ENCODE data around the gene WDR37. TPM values are rescaled to one million over a fixed set of nuclear protein-coding genes. Genes with fewer than 3 reads are reported as not detected.
"Not testable (repeated sequence)": the region's sequence is repeated elsewhere in the genome, so short reads cannot be mapped to it uniquely, and the experiment has no call there.

WDR37 gene
- total RNA-seq, 1 experiment from 2014 or later: 5.6 TPM

GRCh38 chr10:1116696-1117280, 60.6 kb downstream of the WDR37 start:
- H3K4me1 ChIP-seq: no peaks in the 10 kb centered on the region
- DNase-seq: no peak

GRCh38 chr10:1117651-1118050, 61.5 kb downstream of the WDR37 start:
- Histone ChIP-seq H3K9me3 (replicated peaks) (no peaks in the 10 kb centered on the region), H3K36me3 (no peaks in the 10 kb centered on the region), H3K4me1 (no peaks in the 10 kb centered on the region), H3K4me3 (no peak overlapping the region), H3K27me3 (no peaks in the 10 kb centered on the region), H3K27ac (no peak overlapping the region)
- no peak for DNase-seq

More at GRCh38 chr10:1116696-1117280, 60.6 kb downstream of the WDR37 start:
- H3K27me3 ChIP-seq: no peaks in the 10 kb centered on the region
- H3K27ac ChIP-seq: no peak overlapping the region
- no peak overlapping the region for H3K4me3 ChIP-seq
- no peaks in the 10 kb centered on the region for H3K9me3 ChIP-seq (replicated peaks)
- no peaks in the 10 kb centered on the region for H3K36me3 ChIP-seq

GRCh38 chr10:1118318-1118717, 62.1 kb downstream of the WDR37 start:
- H3K27ac ChIP-seq: not testable (repeated sequence)

GRCh38 chr10:1119027-1119426, 62.8 kb downstream of the WDR37 start:
- DNase-seq: no peak
- H3K36me3 ChIP-seq: no peaks in the 10 kb centered on the region
- H3K9me3 ChIP-seq (replicated peaks): no peaks in the 10 kb centered on the region
- H3K27ac ChIP-seq: no peak overlapping the region
- no peaks in the 10 kb centered on the region for H3K4me1 ChIP-seq
- no peaks in the 10 kb centered on the region for H3K27me3 ChIP-seq
- no peak overlapping the region for H3K4me3 ChIP-seq

More at GRCh38 chr10:1118318-1118717, 62.1 kb downstream of the WDR37 start:
- not testable (repeated sequence) for H3K27me3 ChIP-seq; H3K4me3 ChIP-seq; DNase-seq; H3K9me3 ChIP-seq (replicated peaks); H3K36me3 ChIP-seq; H3K4me1 ChIP-seq

GRCh38 chr10:1119501-1119900, 63.3 kb downstream of the WDR37 start:
- no peaks in the 10 kb centered on the region for H3K27me3 ChIP-seq
- no peaks in the 10 kb centered on the region for H3K36me3 ChIP-seq
- no peak for DNase-seq
- no peak overlapping the region for H3K27ac ChIP-seq
- no peak overlapping the region for H3K4me3 ChIP-seq
- H3K4me1 ChIP-seq: no peaks in the 10 kb centered on the region
- H3K9me3 ChIP-seq (replicated peaks): no peaks in the 10 kb centered on the region

- H3K27ac ChIP-seq: no peak overlapping the region
- H3K9me3 ChIP-seq (replicated peaks): no peaks in the 10 kb centered on the region
- no peaks in the 10 kb centered on the region for H3K36me3 ChIP-seq
- no peak overlapping the region for H3K4me3 ChIP-seq
- H3K27me3 ChIP-seq: no peaks in the 10 kb centered on the region
- no peaks in the 10 kb centered on the region for H3K4me1 ChIP-seq
- no peak for DNase-seq
Observed at GRCh38 chr10:1120306-1120705, 64.1 kb downstream of the WDR37 start.

GRCh38 chr10:1120801-1121211, 64.6 kb downstream of the WDR37 start:
- Histone ChIP-seq H3K27me3 (no peaks in the 10 kb centered on the region), H3K36me3 (no peaks in the 10 kb centered on the region), H3K27ac (no peak overlapping the region), H3K9me3 (replicated peaks) (no peaks in the 10 kb centered on the region), H3K4me1 (no peaks in the 10 kb centered on the region), H3K4me3 (no peak overlapping the region)
- DNase-seq: no peak

GRCh38 chr10:1121271-1121970, 65.2 kb downstream of the WDR37 start:
- H3K4me3 ChIP-seq: no peak overlapping the region
- no peaks in the 10 kb centered on the region for H3K36me3 ChIP-seq
- DNase-seq: no peak
- no peaks in the 10 kb centered on the region for H3K9me3 ChIP-seq (replicated peaks)
- no peaks in the 10 kb centered on the region for H3K27me3 ChIP-seq
- H3K4me1 ChIP-seq: no peaks in the 10 kb centered on the region
- no peak overlapping the region for H3K27ac ChIP-seq

GRCh38 chr10:1122349-1122748, 66.2 kb downstream of the WDR37 start:
- no peak for DNase-seq
- Histone ChIP-seq H3K4me1 (no peaks in the 10 kb centered on the region), H3K4me3 (no peak overlapping the region), H3K36me3 (no peaks in the 10 kb centered on the region), H3K27me3 (no peaks in the 10 kb centered on the region), H3K9me3 (replicated peaks) (no peaks in the 10 kb centered on the region), H3K27ac (no peak overlapping the region)

- Histone ChIP-seq H3K4me1 (no peaks in the 10 kb centered on the region), H3K36me3 (no peaks in the 10 kb centered on the region), H3K27ac (no peak overlapping the region), H3K27me3 (no peaks in the 10 kb centered on the region), H3K9me3 (replicated peaks) (no peaks in the 10 kb centered on the region), H3K4me3 (no peak overlapping the region)
- DNase-seq: no peak
Observed at GRCh38 chr10:1123198-1123597, 67.0 kb downstream of the WDR37 start.

- no peaks in the 10 kb centered on the region for H3K36me3 ChIP-seq
- H3K4me1 ChIP-seq: no peaks in the 10 kb centered on the region
- no peak overlapping the region for H3K27ac ChIP-seq
- H3K9me3 ChIP-seq (replicated peaks): no peaks in the 10 kb centered on the region
- no peaks in the 10 kb centered on the region for H3K27me3 ChIP-seq
- no peak for DNase-seq
- no peak overlapping the region for H3K4me3 ChIP-seq
Observed at GRCh38 chr10:1123972-1124371, 67.8 kb downstream of the WDR37 start.

GRCh38 chr10:1124796-1125195, 68.6 kb downstream of the WDR37 start:
- Histone ChIP-seq H3K36me3 (no peaks in the 10 kb centered on the region), H3K27me3 (no peaks in the 10 kb centered on the region), H3K4me3 (no peak overlapping the region), H3K27ac (no peak overlapping the region), H3K9me3 (replicated peaks) (no peaks in the 10 kb centered on the region), H3K4me1 (no peaks in the 10 kb centered on the region)
- no peak for DNase-seq

GRCh38 chr10:1126461-1126860, 70.3 kb downstream of the WDR37 start:
- H3K4me3 ChIP-seq: no peak overlapping the region
- H3K4me1 ChIP-seq: no peaks in the 10 kb centered on the region
- H3K27me3 ChIP-seq: no peaks in the 10 kb centered on the region
- no peak for DNase-seq
- H3K9me3 ChIP-seq (replicated peaks): no peaks in the 10 kb centered on the region
- H3K36me3 ChIP-seq: no peaks in the 10 kb centered on the region
- H3K27ac ChIP-seq: no peak overlapping the region

- Histone ChIP-seq H3K36me3 (no peaks in the 10 kb centered on the region), H3K9me3 (replicated peaks) (no peaks in the 10 kb centered on the region), H3K27me3 (no peaks in the 10 kb centered on the region), H3K4me1 (no peaks in the 10 kb centered on the region), H3K4me3 (no peak overlapping the region), H3K27ac (no peak overlapping the region)
- DNase-seq: no peak
Observed at GRCh38 chr10:1127629-1128028, 71.4 kb downstream of the WDR37 start.

- Histone ChIP-seq H3K4me3 (no peak overlapping the region), H3K9me3 (replicated peaks) (no peaks in the 10 kb centered on the region), H3K36me3 (no peaks in the 10 kb centered on the region), H3K4me1 (no peaks in the 10 kb centered on the region), H3K27ac (no peak overlapping the region), H3K27me3 (no peaks in the 10 kb centered on the region)
- no peak for DNase-seq
Observed at GRCh38 chr10:1128115-1128514, 71.9 kb downstream of the WDR37 start.

- H3K27me3 ChIP-seq: no peaks in the 10 kb centered on the region
- H3K36me3 ChIP-seq: no peaks in the 10 kb centered on the region
- no peaks in the 10 kb centered on the region for H3K4me1 ChIP-seq
- H3K4me3 ChIP-seq: no peak overlapping the region
- no peaks in the 10 kb centered on the region for H3K9me3 ChIP-seq (replicated peaks)
- no peak for DNase-seq
- H3K27ac ChIP-seq: no peak overlapping the region
Observed at GRCh38 chr10:1128649-1129048, 72.5 kb downstream of the WDR37 start.

Data from SJCRH30 (cell line).